Ishikawa (cell line): Measurements from ENCODE around the gene DAGLA.

Experiments
- MAX ChIP-seq: IDR thresholded peaks from 2 replicates; pipeline ENCODE4 v1.6.1; 2012
- RAD21 ChIP-seq: IDR thresholded peaks from 2 replicates; pipeline ENCODE4 v1.6.1; 2012; ENCODE audit warnings: low read depth
- TEAD4 ChIP-seq: IDR thresholded peaks from 2 replicates; pipeline ENCODE4 v1.6.1; 2012

Gene DAGLA

DNA sequence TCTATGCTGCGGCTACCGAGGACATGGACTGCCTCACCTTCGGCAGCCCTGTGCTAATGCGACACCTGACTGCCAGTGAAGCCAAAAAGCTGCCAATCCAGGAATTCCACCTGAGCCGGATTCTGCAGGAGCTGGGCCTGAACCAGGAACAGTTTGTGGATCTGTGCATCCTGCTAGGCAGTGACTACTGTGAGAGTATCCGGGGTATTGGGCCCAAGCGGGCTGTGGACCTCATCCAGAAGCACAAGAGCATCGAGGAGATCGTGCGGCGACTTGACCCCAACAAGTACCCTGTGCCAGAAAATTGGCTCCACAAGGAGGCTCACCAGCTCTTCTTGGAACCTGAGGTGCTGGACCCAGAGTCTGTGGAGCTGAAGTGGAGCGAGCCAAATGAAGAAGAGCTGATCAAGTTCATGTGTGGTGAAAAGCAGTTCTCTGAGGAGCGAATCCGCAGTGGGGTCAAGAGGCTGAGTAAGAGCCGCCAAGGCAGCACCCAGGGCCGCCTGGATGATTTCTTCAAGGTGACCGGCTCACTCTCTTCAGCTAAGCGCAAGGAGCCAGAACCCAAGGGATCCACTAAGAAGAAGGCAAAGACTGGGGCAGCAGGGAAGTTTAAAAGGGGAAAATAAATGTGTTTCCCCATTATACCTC is 115.8 kb downstream of the DAGLA start:
- TF ChIP-seq RAD21 (no peak), TEAD4 (no peak), MAX (no peak)
